WERI-Rb-1 (cell line): ENCODE measurements around the gene PTPRN2.

Experiments used
- DNase-seq: peaks from one replicate; pipeline ENCODE4 v3.0.0-alpha.2; 2020
- H3K27ac ChIP-seq: fragments of 250-450 bp; sonication (Bioruptor Pico); 2 replicates; pipeline ENCODE4 v1.5.1; 2020; ENCODE audit warnings: mild to moderate bottlenecking, moderate library complexity
- H3K27me3 ChIP-seq: fragments of 250-450 bp; sonication (Bioruptor Pico); 2 replicates; pipeline ENCODE4 v1.5.1; 2021; ENCODE audit warnings: mild to moderate bottlenecking, low read depth, moderate library complexity; ENCODE audit not compliant: insufficient read depth, severe bottlenecking
- H3K36me3 ChIP-seq: fragments of 250-450 bp; sonication (Bioruptor Pico); 2 replicates; pipeline ENCODE4 v1.5.1; 2020; ENCODE audit warnings: mild to moderate bottlenecking, moderate library complexity
- H3K4me3 ChIP-seq: 2 replicates; pipeline ENCODE4 v1.5.1; 2011; ENCODE audit warnings: low read depth, mild to moderate bottlenecking, control low read depth, low read length
- H3K9me3 ChIP-seq: fragments of 250-450 bp; sonication (Bioruptor Pico); 2 replicates; pipeline ENCODE4 v1.5.1; 2021; ENCODE audit warnings: mild to moderate bottlenecking, moderate library complexity; ENCODE audit not compliant: severe bottlenecking
- CTCF ChIP-seq: IDR thresholded peaks from 2 replicates; pipeline ENCODE4 v1.5.1; 2011; ENCODE audit warnings: low read depth, mild to moderate bottlenecking, control low read depth, inconsistent platforms, low read length

The PTPRN2 gene

DNA sequence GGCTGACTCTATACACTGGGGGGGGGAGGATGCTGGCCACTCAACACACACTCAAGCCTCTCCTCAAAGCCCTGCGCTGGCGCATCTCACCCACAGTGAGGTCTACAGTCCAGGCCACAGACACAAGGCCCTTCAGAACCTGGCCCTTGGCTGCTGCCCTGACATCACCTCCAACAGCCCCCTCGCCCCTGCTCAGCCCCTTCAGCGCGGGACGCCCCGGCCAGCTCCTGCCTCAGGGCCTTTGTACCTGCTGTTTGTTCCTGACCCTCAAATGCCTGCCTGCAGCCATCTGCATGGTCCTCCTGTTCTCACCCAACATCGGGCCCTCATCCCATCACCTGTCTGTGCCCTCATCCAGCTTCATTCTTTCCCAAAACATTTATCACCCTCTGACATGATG is 678.3 kb downstream of the PTPRN2 start:
- no peak overlapping the region for H3K27ac ChIP-seq
- DNase-seq: no peak
- peaks cover under 1% of the 10 kb centered on the region for H3K9me3 ChIP-seq

DNA sequence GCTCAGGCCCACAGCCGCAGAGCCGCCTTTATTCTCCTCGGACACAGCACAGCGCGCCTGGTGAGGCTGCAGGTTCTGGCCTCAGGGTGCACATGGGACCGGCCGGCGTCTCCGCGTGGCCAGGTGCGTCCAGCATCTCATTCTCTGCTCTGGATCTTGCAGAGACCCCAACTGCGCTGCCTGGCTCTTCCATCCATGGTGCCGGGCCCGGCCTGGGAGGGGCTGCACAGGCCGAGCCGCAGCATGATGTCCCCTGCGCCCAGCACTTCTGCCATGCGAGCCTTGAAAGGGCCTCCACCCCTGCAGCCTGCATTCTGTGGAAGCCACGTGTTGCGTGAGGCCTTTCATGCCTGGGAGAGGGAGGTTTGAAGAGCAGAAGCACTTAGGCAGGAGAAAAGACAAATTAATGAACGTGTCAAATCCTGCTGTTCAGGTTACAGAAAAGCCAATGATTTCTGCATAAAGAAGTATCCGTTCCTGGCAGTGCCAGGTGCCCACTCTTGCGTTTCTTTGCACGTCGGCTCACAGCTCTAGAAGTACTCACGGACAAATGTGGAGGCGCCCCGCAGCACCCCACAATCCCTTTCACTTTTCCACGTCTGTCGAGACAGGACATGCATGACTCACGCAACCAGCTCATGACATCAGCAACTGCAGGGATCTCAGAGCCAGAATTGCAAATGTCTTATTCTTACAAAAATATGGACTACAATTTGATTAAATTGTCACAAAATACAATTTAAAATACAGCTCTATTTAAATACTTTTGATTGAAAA is 679.4 kb downstream of the PTPRN2 start:
- no peak for TF ChIP-seq CTCF
- no peaks in the 10 kb centered on the region for H3K9me3 ChIP-seq
- no peak for DNase-seq
- no peak overlapping the region for H3K27ac ChIP-seq
- H3K4me3 ChIP-seq: no peak overlapping the region
- H3K36me3 ChIP-seq: no peaks in the 10 kb centered on the region
- H3K27me3 ChIP-seq: no peaks in the 10 kb centered on the region

More for the DNA sequence above, 678.3 kb downstream of the PTPRN2 start:
- no peaks in the 10 kb centered on the region for H3K36me3 ChIP-seq
- H3K4me3 ChIP-seq: no peak overlapping the region
- no peaks in the 10 kb centered on the region for H3K27me3 ChIP-seq
- TF ChIP-seq CTCF: no peak

DNA sequence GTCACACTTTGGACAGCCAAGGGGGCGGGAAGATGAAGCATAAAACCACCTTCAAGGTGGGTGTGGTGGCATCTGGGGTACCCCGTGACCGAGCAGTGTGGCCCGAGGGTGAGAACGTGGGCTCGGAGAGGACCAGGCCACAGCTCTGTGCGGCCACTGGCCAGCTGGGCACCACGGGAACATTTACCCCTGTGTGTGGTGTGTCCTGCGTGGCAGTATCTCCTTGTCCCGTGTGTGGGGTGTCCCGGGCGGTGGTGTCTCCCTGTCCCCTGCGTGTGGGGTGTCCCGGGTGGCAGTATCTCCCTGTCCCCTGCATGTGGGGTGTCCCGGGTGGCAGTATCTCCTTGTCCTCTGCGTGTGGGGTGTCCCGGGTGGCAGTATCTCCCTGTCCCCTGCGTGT is 680.5 kb downstream of the PTPRN2 start:
- Histone ChIP-seq H3K9me3 (no peaks in the 10 kb centered on the region), H3K36me3 (no peaks in the 10 kb centered on the region), H3K4me3 (no peak overlapping the region), H3K27me3 (no peaks in the 10 kb centered on the region), H3K27ac (no peak overlapping the region)
- no peak for TF ChIP-seq CTCF
- no peak for DNase-seq

GRCh38 chr7:157906583-157906982 is 681.0 kb downstream of the PTPRN2 start:
- no peaks in the 10 kb centered on the region for H3K27me3 ChIP-seq
- DNase-seq: no peak
- H3K9me3 ChIP-seq: no peaks in the 10 kb centered on the region
- H3K27ac ChIP-seq: no peak overlapping the region
- no peak overlapping the region for H3K4me3 ChIP-seq
- H3K36me3 ChIP-seq: no peaks in the 10 kb centered on the region
- TF ChIP-seq CTCF: no peak

DNA sequence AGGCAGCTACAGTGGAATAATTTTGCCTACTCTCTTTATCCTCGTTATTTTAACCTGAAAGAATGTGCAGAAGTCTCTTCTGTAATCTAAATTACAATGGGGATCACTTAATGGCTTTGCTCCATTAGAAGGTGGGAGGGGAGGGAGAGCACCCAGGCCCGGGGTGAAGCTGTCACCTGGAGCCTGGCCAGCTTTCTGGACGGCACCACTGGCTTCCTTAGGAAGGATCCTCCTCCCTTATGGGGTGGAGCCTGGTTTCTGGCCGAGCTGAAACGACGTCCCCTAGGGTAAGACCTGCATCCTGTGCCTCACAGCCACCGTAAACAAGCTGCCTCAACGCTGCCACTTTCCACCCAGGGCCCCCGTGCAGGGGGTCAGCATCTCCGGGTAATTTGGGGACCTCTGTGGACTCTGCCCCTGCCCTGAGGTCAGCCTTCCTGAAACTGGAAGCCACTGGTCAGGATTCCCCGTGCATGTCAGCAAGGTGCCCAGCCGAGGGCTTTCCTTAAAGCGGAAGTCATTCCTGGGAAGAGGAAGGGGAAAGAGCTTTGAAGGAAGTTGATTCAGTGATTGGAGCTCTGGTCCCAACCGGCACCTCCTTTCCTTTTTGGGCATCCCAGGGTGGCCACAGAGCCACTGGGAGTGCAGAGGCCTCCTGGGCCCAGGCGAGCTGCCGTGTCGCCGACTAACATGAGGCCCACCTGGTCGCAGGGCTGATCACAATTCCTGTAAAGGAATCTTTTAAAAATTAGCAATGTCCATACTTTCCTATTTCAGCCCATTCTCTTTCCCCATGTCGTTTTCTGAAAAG is 681.8 kb downstream of the PTPRN2 start:
- no peaks in the 10 kb centered on the region for H3K27me3 ChIP-seq
- no peak for TF ChIP-seq CTCF
- no peak overlapping the region for H3K27ac ChIP-seq
- H3K36me3 ChIP-seq: no peaks in the 10 kb centered on the region
- peak; percentile 24 for DNase-seq
- H3K4me3 ChIP-seq: no peak overlapping the region
- H3K9me3 ChIP-seq: no peaks in the 10 kb centered on the region
